Endothelial cell (in vitro differentiated cells): ENCODE results near the gene ERLIN1. TPM values are rescaled to one million over a fixed set of nuclear protein-coding genes. Genes with fewer than 3 reads are reported as not detected.

ENCODE experiments used
- DNase-seq: peaks from one replicate; pipeline ENCODE4 v3.0.0; 2021; ENCODE audit warnings: low spot score
- H3K27ac Mint-ChIP-seq: one replicate; pipeline ENCODE4 v1.8.0; 2021; ENCODE audit warnings: mixed read lengths, inconsistent platforms; ENCODE audit not compliant: unreplicated experiment
- H3K27me3 Mint-ChIP-seq: one replicate; pipeline ENCODE4 v1.8.0; 2021; ENCODE audit warnings: mild to moderate bottlenecking, moderate library complexity, mixed read lengths, inconsistent platforms; ENCODE audit not compliant: unreplicated experiment
- H3K36me3 Mint-ChIP-seq: one replicate; pipeline ENCODE4 v1.8.0; 2021; ENCODE audit warnings: mild to moderate bottlenecking, low read depth, mixed read lengths, inconsistent platforms; ENCODE audit not compliant: unreplicated experiment
- H3K4me1 Mint-ChIP-seq: one replicate; pipeline ENCODE4 v1.8.0; 2021; ENCODE audit warnings: mild to moderate bottlenecking, mixed read lengths, inconsistent platforms; ENCODE audit not compliant: unreplicated experiment
- H3K4me3 Mint-ChIP-seq: one replicate; pipeline ENCODE4 v1.8.0; 2021; ENCODE audit warnings: mild to moderate bottlenecking, mixed read lengths, inconsistent platforms; ENCODE audit not compliant: unreplicated experiment
- H3K9me3 Mint-ChIP-seq: one replicate; pipeline ENCODE4 v1.8.0; 2021; ENCODE audit warnings: mixed read lengths, inconsistent platforms; ENCODE audit not compliant: unreplicated experiment
- CTCF ChIP-seq: fragments of 200-600 bp; sonication (generic); IDR thresholded peaks from one replicate; pipeline ENCODE4 v1.5.0; 2021; ENCODE audit warnings: antibody characterized with exemption; ENCODE audit not compliant: unreplicated experiment
- total RNA-seq: library from RNA; stranded (reverse); fragmentation: NEBNext Ultra II Directional; extraction: Animal tissue kit (Norgen Biotek cat#: 25700); gene quantifications from one replicate; pipeline ENCODE4 v1.2.1, GENCODE V29; 2021; ENCODE audit not compliant: unreplicated experiment

The ERLIN1 gene
- total RNA-seq, 1 donor from 2014 or later = 30.4 TPM

DNA sequence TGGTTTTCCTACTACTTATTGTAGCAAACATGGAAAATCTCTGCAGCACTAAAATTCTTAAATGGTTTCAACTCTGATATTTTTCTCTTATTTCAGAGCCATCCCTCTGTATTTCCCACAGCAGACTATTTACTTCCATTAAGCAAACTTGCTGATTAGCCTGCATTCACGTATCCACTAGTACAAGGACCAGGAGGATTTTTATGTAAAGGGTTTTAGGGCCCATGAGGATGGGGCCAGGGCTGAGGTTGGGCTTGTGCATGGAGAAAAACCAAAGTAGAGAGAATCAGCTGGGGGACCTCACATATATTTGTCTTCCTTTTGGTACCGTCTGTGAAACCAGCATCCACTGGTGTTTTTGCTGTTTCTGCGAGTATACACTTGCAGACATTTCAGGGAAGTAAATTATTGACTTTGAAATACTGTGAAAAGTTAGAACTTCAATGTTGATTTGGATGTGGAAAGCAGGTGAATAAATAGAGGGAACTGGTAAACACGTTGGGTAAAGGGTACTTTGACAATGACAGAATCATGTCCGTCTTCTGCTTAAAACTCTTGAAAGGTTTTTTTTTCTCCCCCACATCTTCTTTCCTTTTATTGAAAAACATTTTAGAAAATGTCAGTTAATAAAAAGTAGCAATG, 44.3 kb downstream of the ERLIN1 start:
- Mint-ChIP-seq H3K36me3 (no peaks in the 10 kb centered on the region), H3K27ac (no peak overlapping the region), H3K9me3 (no peaks in the 10 kb centered on the region), H3K4me3 (no peak overlapping the region), H3K27me3 (peaks cover 1% of the 10 kb centered on the region), H3K4me1 (no peaks in the 10 kb centered on the region)
- TF ChIP-seq CTCF = no peak
- DNase-seq = no peak

DNA sequence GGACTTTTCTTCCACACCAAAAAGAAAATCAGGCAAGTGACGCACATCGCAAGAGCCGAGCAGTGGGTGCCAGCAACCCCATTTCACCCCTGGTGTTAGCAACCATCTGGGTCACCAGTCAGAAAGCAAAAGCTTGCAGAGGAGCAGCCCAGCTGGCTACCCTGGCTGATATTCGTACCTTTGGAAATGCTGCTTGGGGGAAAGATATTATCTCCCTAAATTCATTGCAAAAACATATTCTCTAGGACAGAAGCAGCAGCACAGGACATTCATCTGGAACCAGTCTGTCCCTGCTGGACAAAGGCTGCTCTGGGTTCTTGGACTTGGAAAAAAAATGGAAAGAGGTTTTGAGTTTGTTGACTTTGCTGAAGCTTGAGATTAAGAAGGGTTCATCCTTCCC, 45.8 kb downstream of the ERLIN1 start:
- no peak for TF ChIP-seq CTCF
- Mint-ChIP-seq H3K4me1 (no peaks in the 10 kb centered on the region), H3K27me3 (no peaks in the 10 kb centered on the region), H3K27ac (no peak overlapping the region), H3K4me3 (no peak overlapping the region), H3K36me3 (peaks cover 1% of the 10 kb centered on the region), H3K9me3 (no peaks in the 10 kb centered on the region)
- DNase-seq = no peak

DNA sequence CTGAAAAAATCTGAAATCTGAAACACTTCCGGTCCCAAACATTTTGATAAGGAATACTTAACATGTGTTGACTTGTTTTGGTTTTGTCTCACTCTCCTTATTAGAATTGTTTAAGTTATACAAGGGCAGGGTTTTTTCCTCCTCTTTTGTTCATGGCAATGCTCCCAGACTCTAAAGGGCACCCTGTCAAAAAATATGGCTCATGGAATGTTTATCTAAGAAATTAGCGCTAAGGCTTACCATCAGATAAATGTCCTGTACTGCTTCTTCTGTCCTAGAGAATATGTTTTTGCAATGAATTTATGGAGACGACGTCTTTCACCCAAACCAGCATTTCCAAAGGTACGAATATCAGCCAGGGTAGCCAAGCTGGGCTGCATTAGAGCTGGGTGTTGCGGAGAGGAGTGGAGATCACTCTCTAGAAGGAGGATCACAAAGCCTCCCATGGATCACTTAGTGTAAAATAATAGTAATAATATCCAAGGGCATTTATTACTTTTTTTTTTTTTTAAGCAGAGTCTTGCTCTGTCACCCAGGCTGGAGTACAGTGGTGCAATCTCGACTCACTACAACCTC, 46.8 kb downstream of the ERLIN1 start:
- Mint-ChIP-seq H3K9me3 (no peaks in the 10 kb centered on the region), H3K4me1 (no peaks in the 10 kb centered on the region), H3K27me3 (no peaks in the 10 kb centered on the region), H3K27ac (no peak overlapping the region), H3K36me3 (peaks cover 4% of the 10 kb centered on the region), H3K4me3 (no peak overlapping the region)
- no peak for TF ChIP-seq CTCF
- no peak for DNase-seq

GRCh38 chr10:100135486-100135885, 50.3 kb downstream of the ERLIN1 start:
- peaks cover 4% of the 10 kb centered on the region for H3K36me3 Mint-ChIP-seq
- no peaks in the 10 kb centered on the region for H3K9me3 Mint-ChIP-seq
- H3K4me1 Mint-ChIP-seq = no peaks in the 10 kb centered on the region
- TF ChIP-seq CTCF = no peak
- DNase-seq = no peak
- no peak overlapping the region for H3K4me3 Mint-ChIP-seq
- peaks cover 3% of the 10 kb centered on the region for H3K27me3 Mint-ChIP-seq
- H3K27ac Mint-ChIP-seq = no peak overlapping the region

- Mint-ChIP-seq H3K4me1 (peaks cover 7% of the 10 kb centered on the region), H3K27me3 (peaks cover 3% of the 10 kb centered on the region), H3K27ac (no peak overlapping the region), H3K4me3 (no peak overlapping the region), H3K9me3 (no peaks in the 10 kb centered on the region), H3K36me3 (peaks cover 4% of the 10 kb centered on the region)
- no peak for DNase-seq
- TF ChIP-seq CTCF = no peak
Measured at GRCh38 chr10:100133801-100134200, 52.0 kb downstream of the ERLIN1 start.
